HG03039 (cell line): ENCODE measurements around the gene TMEM119.
"Not testable (repeated sequence)": the region's sequence is repeated elsewhere in the genome, so short reads cannot be mapped to it uniquely, and the experiment has no call there.

Source experiments
- ATAC-seq: cut with Tn5 transposase; IDR thresholded peaks from one replicate; pipeline ENCODE4 v1.9.1; 2021; ENCODE audit warnings: mild to moderate bottlenecking, moderate library complexity; ENCODE audit not compliant: unreplicated experiment

TMEM119 gene

GRCh38 chr12:108604208-108604941 is 6.5 kb upstream of the TMEM119 start:
- no peak for ATAC-seq

- ATAC-seq, result no peak
Measured at GRCh38 chr12:108603743-108604142, 5.9 kb upstream of the TMEM119 start.

DNA sequence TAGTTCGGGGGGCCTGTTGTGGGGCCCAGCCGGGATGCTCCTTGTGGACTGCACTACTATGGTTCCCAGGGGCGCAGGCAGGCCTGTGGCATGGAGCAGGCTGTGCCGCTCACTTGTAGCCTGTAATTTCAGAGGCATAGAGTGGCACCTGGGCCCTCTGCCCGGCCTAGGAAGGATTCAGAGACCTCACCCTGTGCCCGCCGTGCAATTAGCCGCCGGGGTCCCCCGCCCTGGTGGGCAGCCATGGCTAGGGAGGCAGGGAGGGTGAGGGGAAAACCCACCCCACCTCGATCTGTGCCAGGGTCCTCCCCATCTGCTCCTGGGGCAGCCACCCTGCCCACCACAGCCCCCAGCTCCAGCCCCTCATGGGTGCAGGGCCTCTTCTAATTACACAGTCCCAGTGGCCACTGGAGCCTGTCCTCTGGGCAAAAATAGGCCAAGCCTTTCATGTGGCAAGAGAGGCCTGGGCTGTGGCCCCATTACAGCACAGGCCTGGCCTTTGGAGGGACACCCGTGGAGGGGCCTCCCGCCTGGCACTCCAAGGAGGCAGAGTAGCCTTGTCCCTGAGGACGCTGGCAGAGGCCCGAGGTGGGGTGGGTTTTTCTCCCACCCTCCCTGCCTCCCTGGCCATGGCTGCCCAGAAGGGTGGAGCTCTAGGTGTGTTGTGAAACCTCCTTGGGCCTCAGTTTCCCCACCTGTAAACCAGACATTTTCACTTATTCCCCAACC is 5.3 kb upstream of the TMEM119 start:
- ATAC-seq, result no peak

GRCh38 chr12:108602209-108602705 is 4.4 kb upstream of the TMEM119 start:
- ATAC-seq, result no peak

- no peak for ATAC-seq
Measured at GRCh38 chr12:108600702-108601007, 2.8 kb upstream of the TMEM119 start.

- no peak for ATAC-seq
Measured at GRCh38 chr12:108599948-108600701, 2.2 kb upstream of the TMEM119 start.

- no peak for ATAC-seq
Measured at GRCh38 chr12:108599541-108599940, 1.7 kb upstream of the TMEM119 start.

DNA sequence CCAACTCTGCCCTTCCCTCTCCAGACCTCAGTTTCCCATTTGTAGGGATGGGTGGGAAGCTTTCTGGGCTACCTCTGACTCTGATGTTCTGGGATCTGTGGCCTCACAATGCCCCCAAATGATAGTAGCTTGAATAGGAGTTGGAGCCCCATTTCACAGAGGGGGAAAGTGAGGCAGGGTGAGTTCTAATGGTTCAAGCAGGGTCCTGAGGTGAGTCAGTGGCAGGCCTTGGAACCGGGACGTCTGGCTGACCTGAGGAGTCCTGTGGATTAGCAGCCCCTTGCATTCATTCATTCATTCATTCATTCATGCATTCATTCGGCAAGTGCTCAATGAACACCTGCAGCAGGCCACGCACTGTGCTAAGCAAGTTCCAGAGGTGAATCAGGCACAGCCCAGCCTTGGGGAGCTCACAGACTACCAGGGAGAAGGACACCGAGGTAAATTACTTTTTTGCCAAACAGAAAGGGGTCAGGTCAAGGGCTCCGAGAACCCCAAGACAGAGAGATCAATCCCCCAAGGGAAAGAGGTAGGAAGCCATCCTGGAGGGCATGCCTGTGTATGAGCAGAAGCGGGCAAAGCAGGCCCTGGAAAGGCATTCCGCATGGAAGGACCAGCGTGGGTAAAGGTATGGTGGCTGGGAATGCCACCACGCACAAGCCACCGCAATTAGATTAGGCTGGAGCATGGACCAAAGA is 818 bp upstream of the TMEM119 start:
- no peak for ATAC-seq

GRCh38 chr12:108596854-108597558 is 878 bp downstream of the TMEM119 start:
- ATAC-seq, result no peak

GRCh38 chr12:108595711-108596647 is 1.9 kb downstream of the TMEM119 start:
- no peak for ATAC-seq

DNA sequence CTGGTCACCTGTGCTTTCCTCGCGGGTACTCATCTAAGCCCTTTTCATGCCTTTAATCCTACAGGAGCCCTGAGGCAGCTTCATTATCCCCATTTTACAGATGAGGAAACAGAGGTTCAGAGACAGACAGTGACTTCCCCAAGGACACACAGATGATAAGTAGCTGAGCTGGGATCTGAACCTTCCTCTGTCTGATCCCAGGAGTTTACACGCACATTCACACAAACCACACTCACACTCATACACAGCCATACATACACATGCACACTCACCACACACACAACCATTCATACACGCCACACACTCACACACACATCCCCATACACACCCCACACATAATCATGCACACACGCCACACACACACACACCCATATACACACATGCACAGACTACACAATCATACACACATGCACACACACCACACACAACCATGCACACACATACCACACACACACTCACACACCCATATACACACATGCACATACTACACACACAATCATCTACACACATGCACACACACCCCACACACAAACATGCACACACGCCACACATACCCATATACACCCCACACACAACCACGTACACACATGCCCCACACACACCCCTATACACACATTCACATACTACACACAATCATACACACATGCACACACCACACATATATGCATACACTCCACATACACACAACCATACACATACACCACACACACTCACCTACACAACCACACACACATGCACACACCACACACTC is 2.7 kb downstream of the TMEM119 start:
- ATAC-seq, result no peak

- no peak for ATAC-seq
Measured at GRCh38 chr12:108594323-108594903, 3.5 kb downstream of the TMEM119 start.

DNA sequence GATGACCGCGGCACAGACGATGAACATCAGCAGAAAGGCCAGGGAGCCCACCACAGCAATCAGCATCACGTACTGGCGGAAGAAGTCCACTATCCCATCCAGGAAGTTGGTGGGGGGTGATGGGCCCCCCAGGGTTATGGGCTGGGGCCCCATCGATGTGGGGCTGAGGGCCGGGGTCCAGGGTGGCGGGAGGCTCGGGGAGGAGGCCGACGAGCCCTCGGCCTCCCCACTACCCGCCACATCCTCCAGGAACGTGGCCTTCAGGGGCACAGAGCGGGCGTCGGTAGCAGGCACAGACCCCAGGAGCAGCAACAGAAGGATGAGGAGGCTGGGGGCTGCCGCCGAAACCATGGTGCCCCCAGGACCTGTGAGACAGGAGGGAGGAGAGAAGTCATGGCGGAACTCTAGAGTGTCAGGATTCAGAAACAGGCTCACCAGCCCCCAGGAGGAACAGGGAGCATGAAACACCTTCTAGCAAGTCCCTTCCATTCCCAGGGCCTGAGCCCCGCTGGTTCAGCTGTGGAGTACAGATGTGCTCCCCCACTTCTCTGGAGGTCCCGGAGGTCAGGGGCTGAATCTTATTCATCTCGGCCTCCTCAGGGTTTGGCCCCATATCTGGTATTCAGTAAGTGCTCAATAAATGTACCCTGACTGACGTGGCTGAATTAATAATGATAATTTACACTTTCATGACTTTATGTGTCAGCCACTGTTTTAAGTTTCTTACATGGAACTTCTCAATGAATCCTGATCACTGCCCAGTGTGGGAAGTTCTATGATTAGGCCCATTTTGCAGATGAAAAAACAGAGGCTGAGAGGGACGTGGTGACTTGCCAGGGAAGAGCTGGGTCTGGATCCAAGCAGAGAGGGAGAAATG is 5.6 kb downstream of the TMEM119 start:
- ATAC-seq, result no peak

DNA sequence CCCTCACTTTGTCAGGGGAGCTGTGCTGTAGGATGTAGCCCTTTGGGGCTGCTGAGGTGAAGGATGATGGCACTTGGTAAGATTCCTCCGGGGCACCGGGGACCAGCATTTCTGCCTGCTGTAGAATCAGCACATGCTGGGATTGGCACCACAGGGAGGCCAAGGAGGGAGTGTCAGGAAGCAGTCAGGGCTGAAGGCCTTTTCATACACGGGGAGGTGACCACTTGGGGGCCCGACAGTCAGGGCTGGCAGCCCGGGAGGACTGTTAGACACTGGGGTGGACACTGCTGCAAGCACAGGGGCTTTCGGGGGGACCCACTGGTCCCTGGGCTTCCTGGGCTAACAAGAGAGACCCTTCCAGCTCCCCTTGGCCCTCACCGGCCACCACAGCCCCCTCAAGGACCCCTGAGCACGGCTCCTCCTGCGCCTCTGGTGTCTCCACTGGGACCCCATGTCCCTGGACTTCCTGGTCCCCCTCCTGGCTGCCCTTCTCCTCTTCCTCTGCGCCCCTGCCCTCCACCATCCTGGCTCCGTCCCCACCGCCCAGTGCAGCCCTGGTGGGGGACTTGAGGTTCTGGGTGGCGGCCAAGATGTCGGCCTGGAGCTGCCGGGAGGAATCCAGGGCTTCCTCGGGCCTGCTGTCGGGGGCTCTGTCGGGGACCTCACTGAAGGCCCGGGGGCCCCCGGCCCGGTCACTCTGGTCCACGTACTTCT is 6.5 kb downstream of the TMEM119 start:
- ATAC-seq, result no peak

DNA sequence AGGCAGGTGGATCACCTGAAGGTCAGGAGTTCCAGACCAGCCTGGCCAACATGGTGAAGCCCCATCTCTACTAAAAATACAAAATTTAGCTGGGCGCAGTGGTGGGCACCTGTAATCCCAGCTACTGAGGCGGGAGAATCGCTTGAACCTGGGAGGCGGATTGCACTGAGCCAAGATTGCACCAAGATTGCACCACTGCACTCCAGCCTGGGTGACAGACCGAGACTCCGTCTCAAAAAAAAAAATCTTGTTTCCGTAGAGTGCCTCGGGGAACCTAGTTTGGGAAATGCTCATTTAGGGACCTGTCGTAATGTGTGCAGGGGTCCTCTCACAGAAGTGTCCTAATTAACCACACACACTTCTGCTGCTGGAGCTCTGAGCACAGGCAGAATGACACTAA is 7.4 kb downstream of the TMEM119 start:
- not testable (repeated sequence) for ATAC-seq

GRCh38 chr12:108589840-108590229 is 8.0 kb downstream of the TMEM119 start:
- ATAC-seq, result no peak
